Sigmoid colon (tissue), 7 donors: ENCODE data around the gene RGS17. TPM values are rescaled to one million over a fixed set of nuclear protein-coding genes. Genes with fewer than 3 reads are reported as not detected.
"Not testable (repeated sequence)": the region's sequence is repeated elsewhere in the genome, so short reads cannot be mapped to it uniquely, and the experiment has no call there.

Experiments used
- DNase-seq: peaks from one replicate; pipeline ENCODE4 v3.0.0-alpha.2; 2019
- H3K27ac ChIP-seq, 4 donors: fragments of 200-600 bp; sonication (generic); one replicate each; pipeline ENCODE4 v1.5.1; 2016 to 2019; ENCODE audit warnings: mild to moderate bottlenecking in 1 of 4
- H3K27me3 ChIP-seq, 3 donors: fragments of 200-600 bp; sonication (generic); one replicate each; pipeline ENCODE4 v1.5.1; 2019; ENCODE audit warnings: mild to moderate bottlenecking in 1 of 3
- H3K36me3 ChIP-seq, 4 donors: fragments of 200-600 bp; sonication (generic); one replicate each; pipeline ENCODE4 v1.5.1; 2016 to 2019
- H3K4me1 ChIP-seq, 4 donors: fragments of 200-600 bp; sonication (generic); one replicate each; pipeline ENCODE4 v1.5.1; 2017 to 2019
- H3K4me3 ChIP-seq, 4 donors: fragments of 200-600 bp; sonication (generic); one replicate each; pipeline ENCODE4 v1.5.1; 2017 to 2019; ENCODE audit warnings: mild to moderate bottlenecking in 2 of 4, moderate library complexity in 1 of 4
- H3K9me3 ChIP-seq, 4 donors: fragments of 200-600 bp in 3 of 4; sonication (generic) in 3 of 4; one replicate each; pipeline versions ENCODE4 v1.5.1 to v1.6.1; 2013 to 2019
- EP300 ChIP-seq, 4 donors: sonication (generic); formaldehyde crosslinking; IDR thresholded peaks; one replicate each; pipeline ENCODE4 v1.6.1; 2017; ENCODE audit warnings: antibody characterized with exemption in 4 of 4
- POLR2A ChIP-seq, 2 donors: fragments of 450-650 bp; IDR thresholded peaks; one replicate each; pipeline ENCODE4 v1.6.1; 2016; ENCODE audit warnings: antibody characterized with exemption in 2 of 2, mild to moderate bottlenecking in 2 of 2, moderate library complexity in 2 of 2
- POLR2AphosphoS5 ChIP-seq, 4 donors: sonication (generic); formaldehyde crosslinking; IDR thresholded peaks; one replicate each; pipeline ENCODE4 v1.6.1; 2017; ENCODE audit warnings: antibody characterized with exemption in 4 of 4
- WGBS, 2 donors: extraction: QIAGEN DNeasy Blood & Tissue Kit; methylation state at CpG; one replicate each; pipeline ENCODE4 v1.1.7; 2013; 5-methylcytosine and 5-hydroxymethylcytosine counted together
- intact Hi-C: fragments of 100-400 bp; cut with DNase I; formaldehyde crosslinking; loops from one replicate; pipeline ENCODE4 v1.15.1; 2023
- polyA plus RNA-seq, 3 donors: library from polyadenylated mRNA; stranded (reverse); fragments of 200-250 nt; gene quantifications; one replicate each; pipeline ENCODE4 v1.2.3, GENCODE V29; 2013
- total RNA-seq, 4 donors: library from RNA; depleted of rRNA; stranded (reverse); fragments of >200 nt; gene quantifications; one replicate each; pipeline ENCODE4 v1.1.0, GENCODE V29; 2016
- TF ChIP-seq, protein P1 (sequence below), 4 experiments: fragments of 450-650 bp in 3 of 4; fragments of 200-600 bp in 1 of 4; IDR thresholded peaks; one replicate each; pipeline ENCODE4 v1.5.1; 2016 to 2019; ENCODE audit warnings: antibody characterized with exemption in 4 of 4, mild to moderate bottlenecking in 3 of 4, moderate library complexity in 2 of 4
- donor health status: healthy with polysubstance abuse.
- donor health status: Bipolar disorder and iron deficiency.
- donor health status: healthy.

RGS17 gene
- total and polyA plus RNA-seq, 7 donors = 0.16 to 2.8 (median 0.41) TPM; not detected in 2

DNA sequence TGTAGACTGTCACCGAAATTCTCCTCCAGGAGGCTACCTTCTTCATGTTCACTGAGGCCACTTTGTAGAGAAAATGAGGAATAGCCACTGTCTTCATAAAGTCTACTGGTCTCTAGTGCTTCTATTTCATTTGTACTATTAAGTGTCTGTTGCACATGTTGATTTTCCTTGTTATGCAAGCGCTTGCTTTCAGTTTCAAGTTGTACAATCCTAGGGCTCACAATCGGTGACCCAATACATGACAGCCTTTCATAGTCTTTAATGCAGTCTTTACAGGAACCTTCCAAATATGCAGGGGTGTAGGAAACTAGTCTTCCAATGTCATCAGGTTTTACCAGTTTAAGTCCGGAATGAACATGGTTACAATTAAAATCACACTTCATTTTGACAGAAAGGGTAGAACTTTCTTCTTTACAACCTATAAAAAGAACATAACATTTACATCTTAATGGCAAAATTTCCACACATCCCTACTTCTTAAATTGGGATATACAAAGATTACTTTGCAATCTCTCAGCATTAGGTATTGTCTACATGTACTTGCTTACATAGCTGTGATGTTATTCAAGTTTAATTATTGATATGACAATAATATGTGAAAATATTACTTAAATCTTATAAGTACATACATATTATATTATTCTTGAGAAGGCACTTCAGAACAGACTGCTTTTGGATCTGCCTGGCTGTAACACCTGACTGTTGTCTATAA lies 155.7 kb downstream of the RGS17 start:
- intact Hi-C loops = loop anchor here (5.0 kb wide), 1 partner anchor 42 kb away; no protein-coding TSS in a partner anchor
- DNase-seq = no peak
- H3K9me3 ChIP-seq = no peaks in the 10 kb centered on the region
- 73 to 87% methylated on average over 4 of the region's 4 CpGs for WGBS, 2 donors
- no peaks in the 10 kb centered on the region for H3K27me3 ChIP-seq
- H3K36me3 ChIP-seq = peaks cover 0 to 49% (median 2%) of the 10 kb centered on the region in 4 donors
- H3K4me1 ChIP-seq = no peaks in the 10 kb centered on the region
- H3K4me3 ChIP-seq = no peak overlapping the region
- TF ChIP-seq, protein P1, sequence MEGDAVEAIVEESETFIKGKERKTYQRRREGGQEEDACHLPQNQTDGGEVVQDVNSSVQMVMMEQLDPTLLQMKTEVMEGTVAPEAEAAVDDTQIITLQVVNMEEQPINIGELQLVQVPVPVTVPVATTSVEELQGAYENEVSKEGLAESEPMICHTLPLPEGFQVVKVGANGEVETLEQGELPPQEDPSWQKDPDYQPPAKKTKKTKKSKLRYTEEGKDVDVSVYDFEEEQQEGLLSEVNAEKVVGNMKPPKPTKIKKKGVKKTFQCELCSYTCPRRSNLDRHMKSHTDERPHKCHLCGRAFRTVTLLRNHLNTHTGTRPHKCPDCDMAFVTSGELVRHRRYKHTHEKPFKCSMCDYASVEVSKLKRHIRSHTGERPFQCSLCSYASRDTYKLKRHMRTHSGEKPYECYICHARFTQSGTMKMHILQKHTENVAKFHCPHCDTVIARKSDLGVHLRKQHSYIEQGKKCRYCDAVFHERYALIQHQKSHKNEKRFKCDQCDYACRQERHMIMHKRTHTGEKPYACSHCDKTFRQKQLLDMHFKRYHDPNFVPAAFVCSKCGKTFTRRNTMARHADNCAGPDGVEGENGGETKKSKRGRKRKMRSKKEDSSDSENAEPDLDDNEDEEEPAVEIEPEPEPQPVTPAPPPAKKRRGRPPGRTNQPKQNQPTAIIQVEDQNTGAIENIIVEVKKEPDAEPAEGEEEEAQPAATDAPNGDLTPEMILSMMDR (IDR thresholded peaks at IDR 0.05) = no peak
- TF ChIP-seq POLR2AphosphoS5 (IDR thresholded peaks at IDR 0.05) (no peak), EP300 (IDR thresholded peaks at IDR 0.05) (no peak), POLR2A (IDR thresholded peaks at IDR 0.05) (no peak)
- H3K27ac ChIP-seq = no peak overlapping the region

DNA sequence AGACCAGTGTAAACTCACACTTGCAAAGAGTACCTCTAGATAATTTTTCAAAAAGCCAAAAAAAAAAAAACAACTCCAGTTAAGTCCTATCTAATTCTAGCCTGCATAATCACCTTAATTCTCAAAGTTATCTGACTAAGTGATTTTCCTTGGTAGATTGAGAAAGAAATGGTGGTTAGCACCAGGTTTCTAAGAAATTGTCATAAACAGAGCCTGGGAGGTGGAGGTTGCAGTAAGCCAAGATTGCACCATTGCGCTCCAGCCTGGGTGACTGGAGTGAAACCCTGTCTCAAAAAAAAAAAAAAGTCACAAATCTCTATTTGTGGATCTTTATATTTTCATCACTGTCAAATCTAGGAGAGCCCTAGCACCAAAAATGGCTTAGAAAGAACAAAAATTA lies 157.2 kb downstream of the RGS17 start:
- DNase-seq = no peak
- Histone ChIP-seq H3K36me3 (peaks cover 0 to 60% (median 8%) of the 10 kb centered on the region in 4 donors), H3K27me3 (no peaks in the 10 kb centered on the region), H3K27ac (no peak overlapping the region), H3K4me3 (no peak overlapping the region), H3K9me3 (no peaks in the 10 kb centered on the region), H3K4me1 (no peaks in the 10 kb centered on the region)
- intact Hi-C loops = no loop called here
- TF ChIP-seq, protein P1 (IDR thresholded peaks at IDR 0.05) = no peak
- TF ChIP-seq POLR2AphosphoS5 (IDR thresholded peaks at IDR 0.05) = no peak
- no peak for TF ChIP-seq POLR2A (IDR thresholded peaks at IDR 0.05)
- no peak for TF ChIP-seq EP300 (IDR thresholded peaks at IDR 0.05)
- 95 to 98% methylated on average over 1 of the region's 1 CpG for WGBS, 2 donors

DNA sequence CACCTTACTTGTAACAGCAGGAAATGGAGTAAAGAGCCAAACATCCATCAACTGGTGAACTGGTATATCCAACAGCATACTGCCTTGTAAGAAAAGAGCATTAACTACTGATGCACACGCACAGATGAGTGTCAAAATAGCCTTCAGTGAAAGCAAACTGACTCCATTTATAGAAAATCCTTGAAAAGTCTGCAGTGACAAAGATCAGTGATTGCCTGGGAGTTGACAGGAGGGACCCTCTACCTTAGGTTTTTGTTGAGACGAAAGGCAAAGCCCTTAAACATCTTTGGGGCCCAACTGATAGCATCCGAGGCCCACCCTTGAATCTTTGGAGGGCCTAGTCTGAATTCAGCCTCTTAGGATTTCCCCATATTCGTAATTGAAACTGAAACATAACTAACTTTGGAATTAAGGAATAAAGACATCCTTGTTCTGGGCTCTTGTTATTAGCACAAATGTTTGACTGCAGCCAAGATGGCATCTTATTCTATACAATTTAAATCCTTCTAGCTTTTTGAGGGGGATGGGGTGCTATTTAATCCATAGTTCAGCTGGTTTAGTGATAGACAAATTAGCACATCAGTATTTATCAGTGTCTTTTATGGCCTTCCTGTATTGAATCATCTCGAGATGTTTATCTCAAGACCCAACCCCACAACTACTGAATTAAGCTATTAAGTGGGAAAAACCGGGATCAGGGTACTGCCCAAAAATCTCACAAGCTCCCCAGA lies 161.2 kb downstream of the RGS17 start:
- DNase-seq = no peak
- no peak for TF ChIP-seq EP300 (IDR thresholded peaks at IDR 0.05)
- TF ChIP-seq, protein P1 (IDR thresholded peaks at IDR 0.05) = no peak
- no peak for TF ChIP-seq POLR2A (IDR thresholded peaks at IDR 0.05)
- no peak for TF ChIP-seq POLR2AphosphoS5 (IDR thresholded peaks at IDR 0.05)
- H3K4me3 ChIP-seq = no peak overlapping the region
- H3K27me3 ChIP-seq = no peaks in the 10 kb centered on the region
- peaks cover 0 to 55% (median 8%) of the 10 kb centered on the region in 4 donors for H3K36me3 ChIP-seq
- H3K4me1 ChIP-seq = no peaks in the 10 kb centered on the region
- WGBS, 2 donors = 93 to 96% methylated on average over 6 of the region's 6 CpGs
- no peaks in the 10 kb centered on the region for H3K9me3 ChIP-seq
- no peak overlapping the region for H3K27ac ChIP-seq
- intact Hi-C loops = no loop called here

DNA sequence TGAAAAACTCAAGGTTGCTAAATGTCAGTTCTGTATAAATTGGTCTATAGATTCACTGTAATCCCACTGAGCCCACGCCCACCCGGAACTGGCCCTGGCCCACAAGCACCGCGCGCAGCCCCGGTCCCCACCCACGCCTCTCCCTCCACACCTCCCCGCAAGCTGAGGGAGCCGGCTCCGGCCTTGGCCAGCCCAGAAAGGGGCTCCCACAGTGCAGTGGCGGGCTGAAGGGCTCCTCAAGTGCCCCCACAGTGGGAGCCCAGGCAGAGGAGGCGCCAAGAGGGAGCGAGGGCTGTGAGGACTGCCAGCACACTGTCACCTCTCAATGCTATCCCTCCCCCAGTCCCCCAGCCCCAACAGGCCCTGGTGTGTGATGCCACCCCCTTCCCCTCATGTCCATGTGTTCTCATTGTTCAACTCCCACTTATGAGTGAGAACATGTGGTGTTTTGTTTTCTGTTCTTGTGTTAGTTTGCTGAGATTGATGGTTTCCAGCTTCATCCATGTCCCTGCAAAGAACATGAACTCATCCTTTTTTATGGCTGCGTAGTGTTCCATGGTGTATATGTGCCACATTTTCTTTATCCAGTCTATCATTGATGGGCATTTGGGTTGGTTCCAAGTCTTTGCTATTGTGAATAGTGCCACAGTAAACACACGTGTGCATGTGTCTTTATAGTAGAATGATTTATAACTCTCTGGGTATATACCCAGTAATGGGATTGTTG lies 164.8 kb downstream of the RGS17 start:
- H3K4me3 ChIP-seq, H3K27me3 ChIP-seq, DNase-seq, H3K4me1 ChIP-seq, H3K27ac ChIP-seq, H3K9me3 ChIP-seq, intact Hi-C loops: not testable (repeated sequence)
- H3K36me3 ChIP-seq = peaks cover 0 to 21% (median 6%) of the 10 kb centered on the region in 4 donors
- 86 to 93% methylated on average over 15 of the region's 15 CpGs for WGBS, 2 donors

DNA sequence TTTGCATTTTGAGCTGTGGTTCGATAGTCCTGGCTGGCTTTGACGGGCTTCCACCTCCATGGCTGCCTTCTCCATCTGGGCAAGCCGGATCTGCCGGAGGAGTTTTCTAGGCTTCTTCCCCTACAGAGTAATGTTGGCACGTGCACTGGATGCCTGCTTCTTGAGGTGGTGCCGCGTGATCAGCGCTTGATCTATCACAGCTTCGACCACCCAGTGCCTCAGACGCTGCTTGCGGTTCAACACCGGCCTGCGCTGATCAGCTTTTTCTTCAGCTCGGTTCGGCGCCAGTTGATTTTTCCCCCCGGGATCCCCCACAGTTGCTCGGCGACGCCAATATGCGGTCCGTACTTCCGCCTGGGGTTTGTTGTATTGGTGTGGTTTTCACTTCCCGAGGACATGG lies 171.7 kb downstream of the RGS17 start:
- Histone ChIP-seq H3K4me3 (no peak overlapping the region), H3K4me1 (no peaks in the 10 kb centered on the region), H3K27me3 (no peaks in the 10 kb centered on the region), H3K27ac (no peak overlapping the region), H3K36me3 (no peaks in the 10 kb centered on the region), H3K9me3 (peaks cover 0 to 5% (median 0%) of the 10 kb centered on the region in 4 donors)
- intact Hi-C loops = no loop called here
- TF ChIP-seq EP300 (IDR thresholded peaks at IDR 0.05) (no peak), POLR2AphosphoS5 (IDR thresholded peaks at IDR 0.05) (no peak), POLR2A (IDR thresholded peaks at IDR 0.05) (no peak)
- TF ChIP-seq, protein P1 (IDR thresholded peaks at IDR 0.05) = no peak
- DNase-seq = no peak
- WGBS, 2 donors = 94% methylated on average over 24 of the region's 24 CpGs
